ENCODE results near the gene HECA.
"Not testable (repeated sequence)": the region's sequence is repeated elsewhere in the genome, so short reads cannot be mapped to it uniquely, and the experiment has no call there.

DNA sequence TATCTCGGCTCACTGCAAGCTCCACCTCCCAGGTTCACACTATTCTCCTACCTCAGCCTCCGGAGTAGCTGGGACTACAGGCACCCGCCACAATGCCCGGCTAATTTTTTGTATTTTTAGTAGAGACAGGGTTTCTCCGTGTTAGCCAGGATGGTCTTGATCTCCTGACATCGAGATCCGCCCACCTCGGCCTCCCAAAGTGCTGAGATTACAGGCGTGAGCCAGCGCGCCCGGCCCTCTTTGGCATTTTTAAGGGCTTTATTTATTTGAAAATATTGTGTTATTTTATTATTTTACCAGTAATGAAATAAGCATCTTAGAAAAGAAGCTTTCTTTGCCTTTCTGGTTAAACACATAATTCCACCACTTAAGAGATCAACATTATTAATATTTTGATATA, 6.0 kb downstream of the HECA start:
- TF ChIP-seq POLR2A (IDR thresholded peaks at IDR 0.05; ENCODE audit: low read depth, low read length); POLR2AphosphoS5 (IDR thresholded peaks at IDR 0.05; ENCODE audit: low read depth, low read length); SPI1 (IDR thresholded peaks at IDR 0.05; ENCODE audit: low read depth, low read length); TAF1 (IDR thresholded peaks at IDR 0.05; ENCODE audit: low read depth, low read length); POU2F2 (IDR thresholded peaks at IDR 0.05; ENCODE audit: low read depth, low read length); PAX5 (IDR thresholded peaks at IDR 0.05; ENCODE audit: insufficient read depth, low read length, severe bottlenecking): not testable (repeated sequence)
